ENCODE measurements around the gene MAEA. TPM values are rescaled to one million over a fixed set of nuclear protein-coding genes. Genes with fewer than 3 reads are reported as not detected.

Gene MAEA
- total RNA-seq, 1 donor from 2014 or later = 33.3 TPM

DNA sequence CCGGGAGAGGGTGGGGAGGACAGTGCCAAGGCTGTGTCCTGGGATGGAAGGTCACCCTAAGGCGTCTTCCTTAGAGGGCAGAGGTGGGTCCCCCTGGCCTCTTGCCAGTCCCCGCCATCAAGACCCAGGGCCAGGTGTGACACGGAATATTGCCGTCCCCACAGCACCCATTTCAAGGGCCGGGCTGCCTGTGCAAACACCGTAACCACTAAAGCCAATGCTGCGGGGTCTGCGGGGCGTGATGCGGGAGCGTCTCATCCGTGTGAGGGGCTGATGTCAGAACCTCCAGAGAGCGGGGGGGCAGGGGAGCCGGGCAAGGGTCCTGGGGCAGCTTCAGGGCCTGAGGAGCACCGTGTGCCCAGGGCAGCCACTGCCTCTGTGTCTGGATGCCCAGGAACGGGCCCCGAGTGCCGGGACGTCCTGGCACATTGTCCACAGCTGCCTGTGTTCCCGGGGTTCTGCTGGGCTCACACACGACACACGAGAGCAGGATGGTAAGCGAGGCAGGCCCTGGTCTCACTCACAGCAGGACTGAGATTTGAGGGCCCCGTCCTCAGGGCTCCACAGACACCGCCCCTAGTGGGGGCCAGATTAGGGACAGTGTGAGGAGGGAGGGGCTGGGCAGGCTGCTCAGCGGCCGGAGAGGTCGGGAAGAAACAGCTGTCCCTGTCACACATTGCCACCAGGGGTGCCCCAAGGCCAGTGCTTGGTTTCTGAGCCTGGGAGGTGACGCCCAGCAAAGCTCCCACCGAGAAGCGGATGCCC, 87.3 kb downstream of the MAEA start:
- ATAC-seq (no peak), DNase-seq (ENCODE audit: low spot score) (no peak)

DNA sequence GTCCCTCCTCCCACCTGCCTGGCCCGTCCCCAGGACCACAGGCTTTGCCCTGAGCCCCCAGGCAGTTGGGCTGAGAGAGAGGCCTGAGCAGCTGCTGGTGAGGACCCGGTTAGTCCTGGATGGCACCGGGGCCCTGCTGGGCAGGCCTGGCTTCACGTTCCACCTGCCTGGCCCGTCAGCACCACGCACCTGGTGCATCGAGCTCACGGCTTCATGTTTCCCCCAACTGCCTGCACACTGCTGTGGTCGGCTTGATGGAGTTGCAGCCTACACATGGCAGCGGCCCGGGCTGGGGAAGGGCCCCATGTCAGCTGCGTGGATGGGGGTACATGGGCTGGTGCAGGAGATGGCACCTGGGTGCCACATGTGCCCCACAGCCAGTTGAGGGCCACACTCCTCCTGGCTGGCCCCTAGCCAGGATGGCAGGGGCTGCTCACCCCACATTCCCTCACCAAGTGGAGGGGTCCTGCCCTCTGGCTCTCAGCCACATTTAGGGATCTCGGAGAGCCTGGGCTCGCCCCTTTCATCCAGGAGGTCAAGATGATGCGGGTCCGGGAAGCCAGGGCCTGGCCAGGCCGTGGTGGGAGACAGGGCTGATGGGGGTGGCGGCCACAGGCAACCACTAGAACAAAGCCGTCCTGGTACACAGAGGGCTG, 88.0 kb downstream of the MAEA start:
- DNase-seq (ENCODE audit: low spot score) = no peak
- no peak for ATAC-seq

DNA sequence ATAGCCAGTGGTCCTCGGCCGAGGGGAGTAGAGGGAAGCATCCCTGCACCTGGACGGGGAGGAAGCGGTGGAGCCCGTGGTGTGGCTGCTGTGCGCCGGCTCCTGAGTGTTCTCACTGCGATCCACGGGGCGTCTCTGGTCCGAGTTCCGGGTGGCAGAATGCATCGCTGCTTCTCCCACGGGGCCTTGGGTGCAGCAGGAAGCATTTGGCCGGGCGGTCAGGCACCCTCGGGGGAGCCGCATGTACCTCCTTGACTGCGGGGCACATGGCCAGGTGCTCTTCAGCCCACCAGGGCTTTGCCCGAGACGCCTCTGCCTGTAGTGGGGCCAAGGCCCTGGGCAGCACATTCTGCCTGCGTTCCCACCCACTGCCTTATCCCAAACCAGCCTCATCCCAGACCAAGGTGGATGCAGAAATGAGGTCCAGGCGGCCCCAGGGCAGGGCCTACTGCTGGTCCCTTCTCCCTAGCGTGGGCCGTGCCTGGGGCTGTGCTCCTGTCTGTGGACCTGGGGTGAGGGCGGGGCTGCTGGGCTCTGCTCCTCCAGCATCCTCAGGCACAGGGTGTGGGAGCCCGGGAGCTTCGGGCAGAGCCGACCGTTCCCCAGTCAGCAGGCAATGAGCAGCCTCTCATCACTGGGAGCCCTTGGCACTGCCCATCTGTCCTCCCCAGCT, 89.0 kb downstream of the MAEA start:
- ATAC-seq = no peak
- DNase-seq (ENCODE audit: low spot score) = no peak

DNA sequence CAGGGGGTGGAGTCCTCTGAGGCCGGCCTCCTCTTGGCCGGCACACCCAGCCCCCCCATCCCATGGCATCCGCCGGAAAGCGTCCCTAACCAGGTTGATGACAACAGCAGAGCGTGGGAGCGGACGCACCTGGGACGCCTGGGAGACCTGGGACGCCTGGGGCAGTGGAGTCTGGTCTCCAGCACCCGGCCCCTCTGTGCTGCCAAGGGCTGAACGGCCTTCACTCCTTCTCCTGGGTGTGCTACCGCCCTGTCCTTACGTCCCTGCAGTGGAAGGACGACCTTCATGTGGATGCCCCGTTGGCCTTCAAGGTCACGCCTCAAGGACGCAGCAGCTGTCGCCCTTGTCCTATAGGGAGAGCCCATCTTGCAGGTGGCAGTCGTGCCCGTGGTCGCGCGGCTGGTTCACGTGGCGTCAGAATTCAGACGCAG, 89.7 kb downstream of the MAEA start:
- no peak for ATAC-seq
- no peak for DNase-seq (ENCODE audit: low spot score)

DNA sequence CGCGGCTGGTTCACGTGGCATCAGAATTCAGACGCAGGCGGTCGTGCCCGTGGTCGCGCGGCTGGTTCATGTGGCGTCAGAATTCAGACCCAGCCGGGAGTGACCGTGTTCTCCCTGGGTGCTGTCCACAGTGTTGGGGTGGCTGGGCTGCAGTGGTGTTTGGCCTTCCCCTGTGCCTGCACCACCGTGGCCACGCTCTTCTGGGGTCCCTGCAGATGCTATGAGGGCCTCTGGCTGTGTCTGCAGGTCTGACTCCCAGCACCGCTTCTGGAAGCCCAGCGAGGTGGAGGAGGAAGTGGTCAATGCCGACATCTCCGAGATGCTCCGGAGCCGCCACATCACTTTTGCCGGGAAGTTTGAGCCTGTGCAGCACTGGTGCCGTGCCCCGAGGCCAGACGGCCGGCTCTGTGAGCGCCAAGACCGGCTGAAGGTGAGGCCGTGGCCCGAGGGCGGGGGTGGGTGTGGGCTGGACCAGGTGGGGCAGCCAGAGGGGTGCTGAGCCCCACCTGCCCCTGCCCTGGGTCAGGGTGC, 90.2 kb downstream of the MAEA start:
- DNase-seq (ENCODE audit: low spot score) (no peak), ATAC-seq (no peak)

DNA sequence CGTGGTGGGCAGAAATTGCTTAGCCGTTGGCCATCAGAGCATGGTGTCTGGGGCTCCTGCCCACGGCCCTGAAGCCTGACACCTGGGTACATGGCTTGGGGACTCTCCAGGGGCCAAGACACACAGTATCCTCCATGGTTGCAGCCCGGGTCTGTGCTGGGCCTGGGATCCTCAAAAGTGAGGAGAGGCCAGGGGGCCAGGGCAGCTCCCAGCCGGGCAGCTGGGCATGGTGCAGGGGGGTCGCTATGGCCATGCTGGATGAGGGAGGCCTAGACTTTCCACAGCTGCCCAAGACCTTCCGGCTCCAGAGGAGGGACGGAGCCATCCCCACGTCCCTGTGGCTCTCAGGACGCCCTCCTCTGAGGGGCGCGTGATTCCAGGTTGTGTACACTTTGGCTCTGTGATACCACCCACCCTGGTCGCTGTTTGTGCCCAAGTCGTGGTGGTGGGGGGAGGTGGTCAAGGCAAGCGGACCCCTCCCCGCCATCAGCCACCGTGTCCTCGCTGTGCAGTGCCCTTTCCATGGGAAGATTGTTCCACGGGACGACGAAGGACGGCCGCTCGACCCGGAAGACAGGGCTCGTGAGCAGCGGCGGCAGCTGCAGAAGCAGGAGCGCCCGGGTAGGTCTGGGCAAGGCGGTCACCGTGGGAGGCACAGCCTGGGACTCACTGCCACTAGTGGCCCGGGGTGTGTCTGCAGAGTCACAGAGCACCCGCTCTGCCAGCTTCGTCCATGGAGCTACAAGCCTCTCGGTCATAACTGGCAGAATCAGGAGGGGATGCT, 90.9 kb downstream of the MAEA start:
- ATAC-seq (no peak), DNase-seq (ENCODE audit: low spot score) (no peak)

DNA sequence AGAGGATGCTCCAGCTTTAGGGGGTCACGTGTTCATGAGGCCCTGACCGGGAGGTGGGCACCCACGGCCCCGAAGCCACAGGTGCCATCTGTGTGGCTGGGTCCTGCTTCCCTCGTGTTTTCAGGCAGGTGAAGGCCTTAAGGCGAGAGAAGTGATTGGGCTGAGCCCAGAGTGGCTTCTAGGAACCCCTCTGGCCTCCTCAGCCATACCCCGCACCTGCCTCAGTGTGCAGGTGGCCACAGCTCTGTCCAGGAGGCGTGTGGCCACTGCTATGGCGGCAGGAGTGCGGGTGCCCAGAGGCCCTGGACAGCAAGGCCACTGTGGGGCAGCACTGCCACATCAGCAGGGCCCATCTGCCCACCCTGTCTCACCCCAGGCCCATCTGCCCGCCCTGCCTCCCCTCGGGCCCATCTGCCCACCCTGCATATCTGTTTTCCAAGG, 91.5 kb downstream of the MAEA start:
- no peak for DNase-seq (ENCODE audit: low spot score)
- ATAC-seq = no peak

DNA sequence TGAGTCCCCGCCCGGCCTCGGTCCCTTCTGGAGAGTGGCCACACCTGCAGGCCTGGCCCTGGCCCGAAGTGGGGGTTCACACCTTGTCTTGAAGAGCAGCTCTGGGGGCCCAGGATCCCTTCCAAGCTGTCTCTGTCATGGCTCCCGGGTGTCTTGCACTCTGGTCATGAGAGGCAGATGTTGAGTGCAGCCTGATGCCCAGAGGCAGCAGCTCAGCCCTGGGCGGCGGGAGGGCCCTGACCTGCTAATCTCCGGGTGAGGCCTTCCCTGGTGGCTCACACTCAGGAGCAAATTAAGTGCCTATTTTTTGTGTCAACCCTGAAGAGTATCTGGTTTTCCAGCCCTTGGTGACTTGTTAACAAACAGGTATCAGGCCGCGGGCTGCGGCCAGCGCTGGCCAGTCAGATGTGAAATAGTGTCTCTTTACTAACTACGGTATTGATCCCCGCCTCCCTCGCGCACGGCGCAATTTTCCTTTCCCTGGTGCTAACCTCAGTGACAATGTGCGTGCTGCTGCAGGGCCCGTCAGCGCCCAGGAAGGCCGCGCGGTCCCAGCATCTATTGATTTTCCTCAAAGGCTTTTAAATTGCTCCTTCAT, 92.4 kb downstream of the MAEA start:
- DNase-seq (ENCODE audit: low spot score) (no peak), ATAC-seq (no peak)

DNA sequence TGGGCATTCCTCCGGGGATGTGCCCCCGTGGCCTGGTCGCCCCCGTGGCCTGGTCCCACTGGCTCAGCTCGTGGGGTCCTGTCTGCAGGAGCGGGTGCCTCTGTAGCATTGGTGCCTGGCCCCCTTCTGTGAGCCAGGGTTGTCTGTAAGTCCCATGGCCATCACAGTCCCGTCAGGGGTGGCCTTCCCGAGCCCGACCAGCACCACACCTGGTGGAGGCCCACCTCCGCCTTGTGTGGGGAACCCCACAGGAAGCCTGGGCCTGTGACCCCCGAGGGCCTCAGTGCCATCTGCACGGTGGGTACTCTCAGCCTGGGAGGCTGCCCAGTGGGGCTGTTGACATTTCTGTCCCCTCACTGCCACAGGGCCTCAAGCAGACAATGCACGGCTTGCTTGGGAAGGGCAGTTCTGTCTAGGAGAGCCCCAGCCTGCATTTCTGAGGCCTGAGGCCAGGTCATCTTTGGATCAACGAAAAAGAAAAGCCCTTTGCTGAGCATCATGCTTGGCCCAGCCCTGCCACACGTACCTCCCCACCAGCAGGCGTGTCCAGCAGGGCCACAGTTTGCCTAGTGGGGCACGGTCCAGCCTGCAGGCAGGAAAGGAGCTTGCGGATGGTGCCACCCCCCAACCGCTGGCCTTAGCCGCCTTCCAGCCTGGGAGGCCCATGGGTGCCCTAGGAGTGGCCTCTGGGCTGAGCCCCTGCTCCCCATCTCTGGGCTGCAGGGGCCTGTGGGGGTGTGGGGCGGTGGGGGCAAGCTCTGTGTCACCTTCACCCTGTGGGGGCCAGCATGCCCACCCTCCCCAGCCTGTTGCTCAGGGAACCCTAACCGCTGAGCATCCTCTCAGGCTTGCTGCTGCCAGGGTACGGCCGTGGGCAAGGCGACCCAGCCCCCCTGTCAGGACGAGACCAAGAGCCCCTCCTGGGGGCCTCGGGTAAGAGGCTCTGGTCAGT, 93.4 kb downstream of the MAEA start:
- ATAC-seq = no peak
- DNase-seq (ENCODE audit: low spot score) = no peak

DNA sequence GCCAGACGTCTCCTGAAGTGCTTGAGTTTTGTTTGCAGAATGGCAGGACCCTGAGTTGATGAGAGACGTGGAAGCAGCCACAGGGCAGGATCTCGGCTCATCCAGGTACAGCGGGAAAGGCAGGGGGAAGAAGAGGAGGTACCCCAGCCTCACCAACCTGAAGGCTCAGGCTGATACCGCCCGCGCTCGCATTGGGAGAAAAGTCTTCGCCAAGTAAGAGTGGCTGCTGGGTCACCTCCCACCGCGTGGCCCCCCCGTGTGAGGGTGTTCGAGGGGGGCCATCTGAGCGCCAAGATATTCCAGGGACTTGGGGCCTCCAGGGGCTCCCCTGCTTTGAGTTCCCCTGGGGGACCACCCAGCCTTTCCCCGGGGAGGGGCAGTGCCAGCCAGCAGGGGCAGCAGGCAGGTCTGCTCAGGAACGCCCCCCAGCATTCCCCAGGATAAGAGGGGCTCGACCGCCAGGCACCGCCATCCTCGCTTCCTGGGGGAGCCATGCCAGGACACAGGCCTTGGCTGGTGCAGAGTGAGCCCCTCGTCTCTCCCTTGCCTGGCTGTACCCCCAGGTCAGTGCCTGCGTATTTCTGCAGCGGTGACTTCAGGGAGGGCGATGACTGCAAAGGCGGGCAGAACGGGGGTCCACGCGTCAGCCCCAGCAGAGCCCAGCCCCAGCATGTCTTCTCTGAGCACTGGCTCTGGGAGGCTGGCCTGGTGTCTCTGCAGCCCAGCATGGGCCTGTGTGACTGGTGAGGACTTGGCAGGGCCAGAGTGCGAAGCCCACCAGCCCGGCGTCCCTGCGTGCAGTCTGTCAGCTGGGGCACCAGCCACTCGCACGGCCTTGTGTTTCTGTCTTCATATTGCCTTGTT, 94.3 kb downstream of the MAEA start:
- no peak for DNase-seq (ENCODE audit: low spot score)
- no peak for ATAC-seq

DNA sequence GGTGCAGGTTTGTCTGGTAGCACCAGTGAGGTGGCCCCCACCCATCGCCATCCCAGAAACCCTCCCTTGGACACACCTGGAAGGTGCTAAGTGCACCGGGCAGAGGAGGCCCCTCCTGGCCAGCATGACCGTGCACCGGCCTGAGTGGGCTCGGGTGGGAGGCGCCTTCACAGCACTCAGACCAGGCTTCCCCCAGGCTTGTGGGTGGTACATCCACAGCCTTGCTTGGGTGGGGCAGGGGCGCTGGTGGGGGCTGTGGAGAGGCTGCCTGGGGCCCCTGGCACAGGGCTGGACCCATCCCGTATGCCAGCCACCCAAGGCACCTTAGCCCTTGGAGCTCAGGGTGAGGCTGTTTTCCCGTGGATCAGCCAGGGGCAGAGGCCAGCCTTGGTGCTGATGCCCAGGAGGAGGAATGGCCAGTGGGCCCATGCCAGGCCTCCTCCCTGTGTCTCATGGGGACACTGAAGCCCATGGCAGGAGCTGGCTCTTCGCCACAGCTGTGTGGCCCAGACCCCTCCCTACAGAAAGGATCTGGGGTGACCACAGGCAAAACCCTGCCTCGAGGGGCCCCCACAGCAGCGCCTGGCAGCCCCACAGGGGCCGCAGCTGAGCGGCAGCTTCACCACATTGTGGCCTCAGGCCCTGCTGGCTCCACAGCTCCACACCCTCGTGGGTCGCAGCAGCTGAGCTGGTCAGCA, 95.1 kb downstream of the MAEA start:
- ATAC-seq (no peak), DNase-seq (ENCODE audit: low spot score) (no peak)

DNA sequence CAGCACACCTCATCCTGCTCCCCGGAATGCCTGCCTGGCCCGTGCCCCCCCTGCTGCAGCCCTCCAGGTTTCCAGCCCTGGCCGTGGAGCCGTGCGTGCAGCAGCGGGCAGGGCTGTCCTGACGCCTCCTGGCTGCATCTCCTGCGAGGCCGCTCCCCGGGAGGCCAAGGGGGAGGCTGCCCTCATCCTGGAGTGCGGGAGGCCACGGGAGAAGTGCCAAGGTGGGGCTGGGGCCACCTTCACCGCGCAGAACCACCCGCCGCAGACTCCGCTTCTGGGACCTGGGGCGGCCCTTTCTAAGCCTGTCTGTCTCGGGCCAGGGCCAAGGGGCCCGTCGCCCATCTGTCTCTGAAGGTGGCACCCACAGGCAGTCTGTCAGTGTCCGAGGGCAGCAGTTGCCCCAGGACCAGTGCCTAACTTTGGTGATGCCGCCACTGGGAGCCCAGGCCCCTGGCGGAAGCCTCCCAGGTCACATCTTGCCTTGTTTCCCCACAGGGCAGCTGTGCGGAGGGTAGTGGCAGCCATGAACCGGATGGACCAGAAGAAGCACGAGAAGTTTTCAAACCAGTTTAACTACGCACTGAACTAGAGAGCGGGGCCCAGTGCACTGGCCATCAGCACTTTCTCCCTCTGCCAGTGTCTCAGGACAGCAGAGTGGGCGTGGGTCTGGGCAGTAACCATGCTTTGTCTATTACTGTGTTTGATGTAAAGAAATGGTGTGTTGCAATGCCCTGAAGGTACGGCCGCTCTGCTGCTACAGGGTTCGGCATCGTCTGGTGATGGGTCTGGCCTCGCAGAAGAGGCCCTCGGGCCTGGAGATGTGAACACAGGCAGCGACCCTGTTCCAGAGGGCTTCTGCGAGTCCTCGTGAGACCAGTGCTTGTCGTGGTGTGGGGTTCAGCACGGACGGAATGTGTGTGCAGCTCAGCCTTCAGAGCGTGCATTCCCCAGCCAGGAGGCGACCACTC, 96.0 kb downstream of the MAEA start:
- no peak for DNase-seq (ENCODE audit: low spot score)
- no peak for ATAC-seq

Other genes with a start within 250 kb of the MAEA start
- gene RNF212, start 176.3 kb upstream of the MAEA start, total RNA-seq = 0.25 TPM
- 54.3 TPM for gene SPON2, start 117.3 kb upstream of the MAEA start, total RNA-seq
- gene CTBP1, start 40.8 kb upstream of the MAEA start, total RNA-seq = 97.0 TPM
- 18.6 TPM for gene UVSSA, start 57.3 kb downstream of the MAEA start, total RNA-seq
- not detected for gene NKX1-1, start 116.6 kb downstream of the MAEA start, total RNA-seq

All from left lobe of liver (tissue), 2 donors.